ENCODE measurements around the gene PTPN1. TPM values are rescaled to one million over a fixed set of nuclear protein-coding genes. Genes with fewer than 3 reads are reported as not detected.

Gene PTPN1
- total RNA-seq, 1 experiment from 2014 or later: 63.0 TPM

GRCh38 chr20:50579511-50579910 is 69.3 kb downstream of the PTPN1 start:
- Mint-ChIP-seq H3K27me3 (ENCODE audit: insufficient read depth, unreplicated experiment) (no peaks in the 10 kb centered on the region), H3K27ac (ENCODE audit: low read depth, unreplicated experiment) (no peak overlapping the region), H3K9me3 (ENCODE audit: unreplicated experiment) (no peaks in the 10 kb centered on the region), H3K4me3 (ENCODE audit: unreplicated experiment) (no peak overlapping the region), H3K4me1 (ENCODE audit: insufficient read depth, unreplicated experiment) (no peaks in the 10 kb centered on the region), H3K36me3 (ENCODE audit: insufficient read depth, unreplicated experiment) (peaks cover 95% of the 10 kb centered on the region)
- ChIA-PET POLR2A (interaction anchor here (0.7 to 1.8 kb wide), 5 partner anchors 8 to 209 kb away, joined by 3 to 9 read pairs (median 4); no protein-coding TSS in a partner anchor), CTCF (interaction anchor here (0.6 to 2.5 kb wide), 27 partner anchors 9 to 451 kb away, joined by 3 to 12 read pairs (median 4); no protein-coding TSS in a partner anchor)
- no peak for DNase-seq (ENCODE audit: unreplicated experiment)
- BruUV-seq (replicated peaks): no TSS peak
- intact Hi-C loops (cut with micrococcal nuclease): no loop called here
- TF ChIP-seq, protein P1, sequence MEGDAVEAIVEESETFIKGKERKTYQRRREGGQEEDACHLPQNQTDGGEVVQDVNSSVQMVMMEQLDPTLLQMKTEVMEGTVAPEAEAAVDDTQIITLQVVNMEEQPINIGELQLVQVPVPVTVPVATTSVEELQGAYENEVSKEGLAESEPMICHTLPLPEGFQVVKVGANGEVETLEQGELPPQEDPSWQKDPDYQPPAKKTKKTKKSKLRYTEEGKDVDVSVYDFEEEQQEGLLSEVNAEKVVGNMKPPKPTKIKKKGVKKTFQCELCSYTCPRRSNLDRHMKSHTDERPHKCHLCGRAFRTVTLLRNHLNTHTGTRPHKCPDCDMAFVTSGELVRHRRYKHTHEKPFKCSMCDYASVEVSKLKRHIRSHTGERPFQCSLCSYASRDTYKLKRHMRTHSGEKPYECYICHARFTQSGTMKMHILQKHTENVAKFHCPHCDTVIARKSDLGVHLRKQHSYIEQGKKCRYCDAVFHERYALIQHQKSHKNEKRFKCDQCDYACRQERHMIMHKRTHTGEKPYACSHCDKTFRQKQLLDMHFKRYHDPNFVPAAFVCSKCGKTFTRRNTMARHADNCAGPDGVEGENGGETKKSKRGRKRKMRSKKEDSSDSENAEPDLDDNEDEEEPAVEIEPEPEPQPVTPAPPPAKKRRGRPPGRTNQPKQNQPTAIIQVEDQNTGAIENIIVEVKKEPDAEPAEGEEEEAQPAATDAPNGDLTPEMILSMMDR (IDR thresholded peaks at IDR 0.05; ENCODE audit: unreplicated experiment): no peak

- POLR2A ChIA-PET: interaction anchor here (0.6 to 1.8 kb wide), 5 partner anchors 8 to 335 kb away, joined by 3 to 9 read pairs (median 4); no protein-coding TSS in a partner anchor
- peak; percentile 58 for DNase-seq (ENCODE audit: unreplicated experiment)
- intact Hi-C loops (cut with micrococcal nuclease): no loop called here
- CTCF ChIA-PET: interaction anchor here (0.6 to 2.5 kb wide), 24 partner anchors 8 to 452 kb away, joined by 3 to 12 read pairs (median 4); no protein-coding TSS in a partner anchor
- no peaks in the 10 kb centered on the region for H3K27me3 Mint-ChIP-seq (ENCODE audit: insufficient read depth, unreplicated experiment)
- BruUV-seq (replicated peaks): no TSS peak
- no peak overlapping the region for H3K27ac Mint-ChIP-seq (ENCODE audit: low read depth, unreplicated experiment)
- no peak overlapping the region for H3K4me3 Mint-ChIP-seq (ENCODE audit: unreplicated experiment)
- peaks cover 95% of the 10 kb centered on the region for H3K36me3 Mint-ChIP-seq (ENCODE audit: insufficient read depth, unreplicated experiment)
- TF ChIP-seq, protein P1 (IDR thresholded peaks at IDR 0.05; ENCODE audit: unreplicated experiment): peak; percentile 84
- H3K9me3 Mint-ChIP-seq (ENCODE audit: unreplicated experiment): no peaks in the 10 kb centered on the region
- H3K4me1 Mint-ChIP-seq (ENCODE audit: insufficient read depth, unreplicated experiment): no peaks in the 10 kb centered on the region
Measured at GRCh38 chr20:50580016-50580747, 70.0 kb downstream of the PTPN1 start.

DNA sequence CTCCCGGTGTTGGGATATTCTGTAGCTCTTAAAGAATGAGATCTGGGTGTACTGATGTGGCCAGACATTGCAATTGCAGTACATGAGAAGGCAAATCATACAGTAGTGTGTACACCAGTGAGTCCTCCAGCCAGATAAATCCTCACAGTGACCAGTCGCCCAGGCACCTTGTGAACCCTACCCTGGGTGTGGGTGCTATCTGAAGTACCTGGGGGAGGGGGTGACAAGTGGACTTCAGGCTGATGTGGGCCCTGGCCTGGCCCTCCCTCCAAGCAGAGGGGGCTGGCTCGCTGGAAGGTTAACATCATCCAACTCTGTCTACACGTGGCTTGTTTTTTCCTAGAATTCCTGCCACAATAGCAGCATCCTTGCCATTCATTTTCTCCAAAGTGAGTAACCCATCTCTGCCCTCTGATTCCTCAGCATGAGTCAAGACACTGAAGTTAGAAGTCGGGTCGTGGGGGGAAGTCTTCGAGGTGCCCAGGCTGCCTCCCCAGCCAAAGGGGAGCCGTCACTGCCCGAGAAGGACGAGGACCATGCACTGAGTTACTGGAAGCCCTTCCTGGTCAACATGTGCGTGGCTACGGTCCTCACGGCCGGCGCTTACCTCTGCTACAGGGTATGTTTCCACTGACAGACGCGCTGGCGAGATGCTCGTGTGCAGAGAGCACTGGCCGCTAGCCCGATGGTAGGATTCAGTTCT is 70.8 kb downstream of the PTPN1 start:
- ChIA-PET CTCF (interaction anchor here (1.0 to 1.5 kb wide), 2 partner anchors 149 to 208 kb away, joined by 4 read pairs; no protein-coding TSS in a partner anchor), POLR2A (no interaction called here)
- Mint-ChIP-seq H3K27ac (ENCODE audit: low read depth, unreplicated experiment) (no peak overlapping the region), H3K36me3 (ENCODE audit: insufficient read depth, unreplicated experiment) (peaks cover 95% of the 10 kb centered on the region), H3K4me3 (ENCODE audit: unreplicated experiment) (no peak overlapping the region), H3K4me1 (ENCODE audit: insufficient read depth, unreplicated experiment) (no peaks in the 10 kb centered on the region), H3K9me3 (ENCODE audit: unreplicated experiment) (no peaks in the 10 kb centered on the region), H3K27me3 (ENCODE audit: insufficient read depth, unreplicated experiment) (no peaks in the 10 kb centered on the region)
- BruUV-seq (replicated peaks): no TSS peak
- TF ChIP-seq, protein P1 (IDR thresholded peaks at IDR 0.05; ENCODE audit: unreplicated experiment): no peak
- intact Hi-C loops (cut with micrococcal nuclease): no loop called here
- DNase-seq (ENCODE audit: unreplicated experiment): no peak

GRCh38 chr20:50582092-50582491 is 71.9 kb downstream of the PTPN1 start:
- Mint-ChIP-seq H3K9me3 (ENCODE audit: unreplicated experiment) (no peaks in the 10 kb centered on the region), H3K4me3 (ENCODE audit: unreplicated experiment) (no peak overlapping the region), H3K36me3 (ENCODE audit: insufficient read depth, unreplicated experiment) (peaks cover 100% of the 10 kb centered on the region), H3K27ac (ENCODE audit: low read depth, unreplicated experiment) (no peak overlapping the region), H3K27me3 (ENCODE audit: insufficient read depth, unreplicated experiment) (no peaks in the 10 kb centered on the region), H3K4me1 (ENCODE audit: insufficient read depth, unreplicated experiment) (peaks cover 4% of the 10 kb centered on the region)
- intact Hi-C loops (cut with micrococcal nuclease): no loop called here
- TF ChIP-seq, protein P1 (IDR thresholded peaks at IDR 0.05; ENCODE audit: unreplicated experiment): no peak
- CTCF ChIA-PET: interaction anchor here (0.5 to 0.7 kb wide), 4 partner anchors 93 to 1397 kb away, joined by 3 to 4 read pairs (median 4); no protein-coding TSS in a partner anchor
- BruUV-seq (replicated peaks): no TSS peak
- POLR2A ChIA-PET: no interaction called here
- no peak for DNase-seq (ENCODE audit: unreplicated experiment)

Data from MCF 10A (cell line).